HG03097 (cell line): Measurements from ENCODE around the gene FBXL20.
"Not testable (repeated sequence)": the region's sequence is repeated elsewhere in the genome, so short reads cannot be mapped to it uniquely, and the experiment has no call there.

Experiments used
- ATAC-seq: cut with Tn5 transposase; IDR thresholded peaks from one replicate; pipeline ENCODE4 v1.9.1; 2021; ENCODE audit not compliant: unreplicated experiment, low FRiP score

FBXL20 gene

GRCh38 chr17:39391448-39391847 lies 10.0 kb downstream of the FBXL20 start:
- ATAC-seq, result no peak

- ATAC-seq, result no peak
Observed at GRCh38 chr17:39385040-39385439, 16.4 kb downstream of the FBXL20 start.

- no peak for ATAC-seq
Observed at GRCh38 chr17:39380144-39380543, 21.3 kb downstream of the FBXL20 start.

- no peak for ATAC-seq
Observed at GRCh38 chr17:39376434-39376833, 25.0 kb downstream of the FBXL20 start.

- ATAC-seq, result not testable (repeated sequence)
Observed at GRCh38 chr17:39367805-39368204, 33.6 kb downstream of the FBXL20 start.

GRCh38 chr17:39365872-39366271 lies 35.6 kb downstream of the FBXL20 start:
- ATAC-seq, result no peak

GRCh38 chr17:39365242-39365641 lies 36.2 kb downstream of the FBXL20 start:
- ATAC-seq, result no peak

GRCh38 chr17:39364236-39365025 lies 37.0 kb downstream of the FBXL20 start:
- ATAC-seq, result no peak

GRCh38 chr17:39361064-39361463 lies 40.4 kb downstream of the FBXL20 start:
- ATAC-seq, result no peak

- ATAC-seq, result no peak
Observed at GRCh38 chr17:39360537-39360936, 40.9 kb downstream of the FBXL20 start.

GRCh38 chr17:39359994-39360393 lies 41.4 kb downstream of the FBXL20 start:
- ATAC-seq, result no peak

GRCh38 chr17:39357986-39358385 lies 43.4 kb downstream of the FBXL20 start:
- ATAC-seq, result no peak

- ATAC-seq, result no peak
Observed at GRCh38 chr17:39357488-39357887, 43.9 kb downstream of the FBXL20 start.

GRCh38 chr17:39352986-39353385 lies 48.4 kb downstream of the FBXL20 start:
- ATAC-seq, result no peak

GRCh38 chr17:39352511-39352910 lies 48.9 kb downstream of the FBXL20 start:
- ATAC-seq, result no peak

GRCh38 chr17:39351508-39351907 lies 49.9 kb downstream of the FBXL20 start:
- ATAC-seq, result no peak

GRCh38 chr17:39349246-39349645 lies 52.2 kb downstream of the FBXL20 start:
- ATAC-seq, result no peak

GRCh38 chr17:39346863-39347262 lies 54.6 kb downstream of the FBXL20 start:
- not testable (repeated sequence) for ATAC-seq

- ATAC-seq, result no peak
Observed at GRCh38 chr17:39341541-39341940, 59.9 kb downstream of the FBXL20 start.

- no peak for ATAC-seq
Observed at GRCh38 chr17:39340731-39341130, 60.7 kb downstream of the FBXL20 start.

GRCh38 chr17:39339272-39339671 lies 62.2 kb downstream of the FBXL20 start:
- no peak for ATAC-seq

- ATAC-seq, result not testable (repeated sequence)
Observed at GRCh38 chr17:39337649-39338048, 63.8 kb downstream of the FBXL20 start.
